H1 (cell line): Measurements from ENCODE around the gene CDKL5. TPM values are rescaled to one million over a fixed set of nuclear protein-coding genes. Genes with fewer than 3 reads are reported as not detected.

Experiments
- CTCF ChIA-PET: fragments of 300-600 bp; sonication (Branson Sonifier 250); formaldehyde crosslinking; loops from one replicate; lab custom pipeline; 2021; ENCODE audit not compliant: partially characterized antibody; lab: Charles Lee
- POLR2A ChIA-PET: fragments of 300-600 bp; sonication (Branson Sonifier 250); formaldehyde crosslinking; loops from one replicate; lab custom pipeline; 2021; ENCODE audit warnings: inconsistent platforms; ENCODE audit not compliant: partially characterized antibody; lab: Charles Lee
- DNase-seq, 2 experiments: peaks; one replicate each; pipeline versions ENCODE4 v3.0.0 to v3.0.0-alpha.2; 2010 to 2022; ENCODE audit warnings: low spot score in 2 of 2, low read depth in 1 of 2, mixed read lengths in 1 of 2
- FAIRE-seq: peaks from 2 replicates; lab custom pipeline; 2011; peaks lifted over from hg19 to GRCh38; lab: Jason Lieb, UNC
- H2AFZ ChIP-seq: 2 replicates; pipeline ENCODE4 v1.8.1; 2012; ENCODE audit warnings: low read length, inconsistent platforms
- H2AK5ac ChIP-seq: 2 replicates; pipeline ENCODE4 v1.6.1; 2013; ENCODE audit warnings: low read depth, low read length
- H2BK120ac ChIP-seq: replicated peaks from 2 replicates; pipeline ENCODE3; 2013; ENCODE audit warnings: low read depth, low read length, inconsistent platforms
- H2BK12ac ChIP-seq: 2 replicates; pipeline ENCODE4 v1.6.1; 2013; ENCODE audit warnings: low read depth, low read length
- H2BK15ac ChIP-seq: 2 replicates; pipeline ENCODE4 v1.6.1; 2013; ENCODE audit warnings: low read length
- H2BK20ac ChIP-seq: 2 replicates; pipeline ENCODE4 v1.6.1; 2013; ENCODE audit warnings: low read length
- H2BK5ac ChIP-seq: 2 replicates; pipeline ENCODE4 v1.6.1; 2013; ENCODE audit warnings: low read depth, low read length
- H3K14ac ChIP-seq: 2 replicates; pipeline ENCODE4 v1.6.1; 2013; ENCODE audit warnings: inconsistent platforms; ENCODE audit not compliant: insufficient read length
- H3K18ac ChIP-seq: 2 replicates; pipeline ENCODE4 v1.6.1; 2013; ENCODE audit warnings: low read length; ENCODE audit errors: extremely low read depth
- H3K23ac ChIP-seq: 2 replicates; pipeline ENCODE4 v1.6.1; 2013; ENCODE audit warnings: inconsistent platforms; ENCODE audit not compliant: insufficient read length
- H3K23me2 ChIP-seq: 2 replicates; pipeline ENCODE4 v1.6.1; 2013; ENCODE audit warnings: low read depth, low read length
- H3K27ac ChIP-seq: 2 replicates; pipeline ENCODE4 v1.6.1; 2011; ENCODE audit warnings: low read depth, low read length, inconsistent platforms
- H3K27me3 ChIP-seq, 4 experiments: replicated peaks in 1 of 4; 1 replicate in 1 of 4; 2 replicates in 3 of 4; pipeline versions ENCODE4 v1.6.1 to v1.8.1; 2011 to 2013; ENCODE audit warnings: low read length in 3 of 4, mild to moderate bottlenecking in 3 of 4, inconsistent platforms in 2 of 4, mixed read lengths in 2 of 4, moderate library complexity in 1 of 4; ENCODE audit not compliant: control insufficient read depth in 3 of 4, insufficient read depth in 3 of 4; ENCODE audit errors: extremely low read depth in 1 of 4
- H3K36me3 ChIP-seq, 4 experiments: 2 replicates each; pipeline versions ENCODE4 v1.6.1 to v1.8.1; 2011 to 2013; ENCODE audit warnings: mild to moderate bottlenecking in 4 of 4, low read length in 3 of 4, moderate library complexity in 2 of 4, control low read depth in 1 of 4, inconsistent platforms in 1 of 4; ENCODE audit not compliant: insufficient read depth in 4 of 4, control insufficient read depth in 2 of 4
- H3K4ac ChIP-seq: replicated peaks from 2 replicates; pipeline ENCODE3; 2013; ENCODE audit warnings: low read length, low read depth, mixed read lengths, inconsistent platforms; ENCODE audit not compliant: insufficient read length
- H3K4me1 ChIP-seq, 4 experiments: replicated peaks in 1 of 4; 1 replicate in 1 of 4; 2 replicates in 3 of 4; pipeline versions ENCODE4 v1.6.1 to v1.8.1; 2011 to 2013; ENCODE audit warnings: low read length in 3 of 4, inconsistent platforms in 2 of 4, mixed read lengths in 1 of 4; ENCODE audit not compliant: insufficient read depth in 4 of 4, control insufficient read depth in 3 of 4
- H3K4me2 ChIP-seq, 2 experiments: 2 replicates each; pipeline versions ENCODE4 v1.6.1 to v1.8.1; 2011 to 2013; ENCODE audit warnings: low read depth in 2 of 2, low read length in 2 of 2, control low read depth in 1 of 2, inconsistent platforms in 1 of 2, mild to moderate bottlenecking in 1 of 2; ENCODE audit not compliant: insufficient read depth in 1 of 2
- H3K4me3 ChIP-seq, 4 experiments: fragments of 200-600, 300-600 bp in 1 of 4; sonication (generic), shearing (Covaris generic), sonication (Bioruptor Twin) in 1 of 4; 2 replicates each; pipeline versions ENCODE4 v1.5.1 to v1.8.1; 2011 to 2016; ENCODE audit warnings: low read length in 4 of 4, low read depth in 3 of 4, control low read depth in 2 of 4, inconsistent platforms in 2 of 4, mild to moderate bottlenecking in 2 of 4, mixed read lengths in 1 of 4, moderate library complexity in 1 of 4; ENCODE audit not compliant: insufficient read depth in 2 of 4; ENCODE audit errors: extremely low read depth in 1 of 4
- H3K56ac ChIP-seq: replicated peaks from 2 replicates; pipeline ENCODE3; 2013; ENCODE audit warnings: low read depth, mild to moderate bottlenecking, mixed read lengths, low read length, inconsistent platforms; ENCODE audit not compliant: insufficient read length
- H3K79me1 ChIP-seq: 2 replicates; pipeline ENCODE4 v1.6.1; 2013; ENCODE audit warnings: low read depth, low read length, control low read depth
- H3K79me2 ChIP-seq, 2 experiments: 2 replicates each; pipeline versions ENCODE4 v1.6.1 to v1.8.1; 2012 to 2013; ENCODE audit warnings: low read length in 2 of 2, mild to moderate bottlenecking in 2 of 2, inconsistent platforms in 1 of 2; ENCODE audit not compliant: insufficient read depth in 2 of 2, control insufficient read depth in 1 of 2
- H3K9ac ChIP-seq, 4 experiments: replicated peaks in 1 of 4; 1 replicate in 1 of 4; 2 replicates in 3 of 4; pipeline versions ENCODE4 v1.6.1 to v1.8.1; 2011 to 2013; ENCODE audit warnings: low read depth in 3 of 4, low read length in 3 of 4, control low read depth in 2 of 4, mild to moderate bottlenecking in 2 of 4, moderate library complexity in 2 of 4, inconsistent platforms in 1 of 4; ENCODE audit errors: extremely low read depth in 1 of 4
- H3K9me3 ChIP-seq, 2 experiments: 2 replicates each; pipeline versions ENCODE4 v1.6.1 to v1.8.1; 2012 to 2013; ENCODE audit warnings: mild to moderate bottlenecking in 2 of 2, moderate library complexity in 2 of 2, control low read depth in 1 of 2, inconsistent platforms in 1 of 2, low read depth in 1 of 2, low read length in 1 of 2, mixed read lengths in 1 of 2; ENCODE audit not compliant: insufficient read depth in 2 of 2
- H4K20me1 ChIP-seq, 2 experiments: replicated peaks in 1 of 2; 2 replicates each; pipeline versions ENCODE3 to v1.8.1; 2011 to 2013; ENCODE audit warnings: inconsistent platforms in 2 of 2, low read length in 2 of 2, mild to moderate bottlenecking in 1 of 2; ENCODE audit not compliant: insufficient read depth in 2 of 2, control insufficient read depth in 1 of 2
- H4K5ac ChIP-seq: 2 replicates; pipeline ENCODE4 v1.6.1; 2013; ENCODE audit warnings: low read length, low read depth, mixed read lengths, inconsistent platforms; ENCODE audit not compliant: insufficient read length
- H4K8ac ChIP-seq: 2 replicates; pipeline ENCODE4 v1.8.0; 2013; ENCODE audit warnings: mild to moderate bottlenecking, moderate library complexity, low read length, inconsistent platforms; ENCODE audit not compliant: insufficient read depth; ENCODE audit errors: extremely low read depth
- H4K91ac ChIP-seq: replicated peaks from 2 replicates; pipeline ENCODE3; 2013; ENCODE audit warnings: low read length, mixed read lengths, inconsistent platforms; ENCODE audit not compliant: insufficient read length
- polyA plus RNA-seq, 7 experiments: library from polyadenylated mRNA; depleted of rRNA in 3 of 7; stranded (reverse) in 5 of 7; unstranded in 2 of 7; fragments of >200 nt in 5 of 7; fragments of 200-250 nt in 2 of 7; gene quantifications; 1 replicate in 5 of 7; 2 replicates in 1 of 7; 4 replicates in 1 of 7; pipeline versions ENCODE4 v1.2.1 to v1.2.3, GENCODE V29; 2011 to 2013; ENCODE audit warnings: missing spikeins in 2 of 7, mixed read lengths in 2 of 7
- total RNA-seq: library from RNA; stranded (reverse); fragmentation: NEBNext Ultra II Directional; extraction: Animal tissue kit (Norgen Biotek cat#: 25700); gene quantifications from 2 replicates; pipeline ENCODE4 v1.2.1, GENCODE V29; 2021
- TF ChIP-seq, protein P1 (sequence below): fragments of 300-600 bp; sonication (generic); IDR thresholded peaks from 2 replicates; pipeline ENCODE4 v1.7.1; 2012; ENCODE audit warnings: low read length, moderate library complexity, mild to moderate bottlenecking, inconsistent platforms; ENCODE audit not compliant: insufficient replicate concordance

The CDKL5 gene
- total and polyA plus RNA-seq, 2 of the 8 experiments (the other 6 are each of a cell fraction or from before 2014, with no cell fraction given): 5.5 to 15.6 TPM

DNA sequence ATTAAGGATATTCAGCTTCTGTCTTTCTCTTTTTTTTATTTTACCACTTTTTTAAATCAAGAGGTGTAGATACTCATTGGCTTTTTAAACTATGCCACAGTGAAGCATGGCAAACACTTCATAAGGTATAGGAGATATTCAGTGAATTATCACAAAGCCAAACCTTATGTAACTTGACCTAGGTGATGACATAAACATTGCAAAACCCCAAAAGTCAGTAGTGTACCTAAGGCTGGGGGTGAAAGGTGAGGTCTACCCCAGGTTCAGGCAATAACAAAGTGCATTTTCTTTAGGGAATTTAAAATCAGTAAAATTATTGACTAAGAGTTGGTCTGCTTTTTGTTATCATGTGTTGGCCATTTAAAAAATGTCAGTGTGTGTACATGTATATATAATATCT lies 39.1 kb downstream of the CDKL5 start:
- Histone ChIP-seq H2BK20ac (no peak overlapping the region), H3K4me1 (peaks cover 0 to 3% (median 0%) of the 10 kb centered on the region in 4 experiments; a peak in 1 of 7 replicates), H3K56ac (no peak overlapping the region), H3K4me2 (no peak overlapping the region), H3K4me3 (no peak overlapping the region), H2BK15ac (no peak overlapping the region), H3K23ac (no peak overlapping the region), H2AK5ac (no peak overlapping the region), H2BK120ac (no peak overlapping the region), H4K8ac (no peak overlapping the region), H4K91ac (no peak overlapping the region), H3K9me3 (no peaks in the 10 kb centered on the region), H3K4ac (no peak overlapping the region), H3K27me3 (no peaks in the 10 kb centered on the region), H2AFZ (no peak overlapping the region), H3K27ac (no peak overlapping the region), H2BK12ac (no peak overlapping the region), H3K14ac (no peak overlapping the region), H3K23me2 (no peaks in the 10 kb centered on the region), H3K18ac (no peak overlapping the region), H3K79me1 (no peaks in the 10 kb centered on the region), H2BK5ac (no peak overlapping the region), H4K5ac (no peak overlapping the region), H3K36me3 (no peaks in the 10 kb centered on the region), H3K9ac (no peak overlapping the region), H4K20me1 (peaks cover 0 to 2% of the 10 kb centered on the region in 2 experiments), H3K79me2 (peaks cover 0 to 41% of the 10 kb centered on the region in 2 experiments; a peak in 2 of 4 replicates)
- DNase-seq (no peak), FAIRE-seq (no peak)
- ChIA-PET CTCF (no interaction called here), POLR2A (no interaction called here)
- TF ChIP-seq, protein P1, sequence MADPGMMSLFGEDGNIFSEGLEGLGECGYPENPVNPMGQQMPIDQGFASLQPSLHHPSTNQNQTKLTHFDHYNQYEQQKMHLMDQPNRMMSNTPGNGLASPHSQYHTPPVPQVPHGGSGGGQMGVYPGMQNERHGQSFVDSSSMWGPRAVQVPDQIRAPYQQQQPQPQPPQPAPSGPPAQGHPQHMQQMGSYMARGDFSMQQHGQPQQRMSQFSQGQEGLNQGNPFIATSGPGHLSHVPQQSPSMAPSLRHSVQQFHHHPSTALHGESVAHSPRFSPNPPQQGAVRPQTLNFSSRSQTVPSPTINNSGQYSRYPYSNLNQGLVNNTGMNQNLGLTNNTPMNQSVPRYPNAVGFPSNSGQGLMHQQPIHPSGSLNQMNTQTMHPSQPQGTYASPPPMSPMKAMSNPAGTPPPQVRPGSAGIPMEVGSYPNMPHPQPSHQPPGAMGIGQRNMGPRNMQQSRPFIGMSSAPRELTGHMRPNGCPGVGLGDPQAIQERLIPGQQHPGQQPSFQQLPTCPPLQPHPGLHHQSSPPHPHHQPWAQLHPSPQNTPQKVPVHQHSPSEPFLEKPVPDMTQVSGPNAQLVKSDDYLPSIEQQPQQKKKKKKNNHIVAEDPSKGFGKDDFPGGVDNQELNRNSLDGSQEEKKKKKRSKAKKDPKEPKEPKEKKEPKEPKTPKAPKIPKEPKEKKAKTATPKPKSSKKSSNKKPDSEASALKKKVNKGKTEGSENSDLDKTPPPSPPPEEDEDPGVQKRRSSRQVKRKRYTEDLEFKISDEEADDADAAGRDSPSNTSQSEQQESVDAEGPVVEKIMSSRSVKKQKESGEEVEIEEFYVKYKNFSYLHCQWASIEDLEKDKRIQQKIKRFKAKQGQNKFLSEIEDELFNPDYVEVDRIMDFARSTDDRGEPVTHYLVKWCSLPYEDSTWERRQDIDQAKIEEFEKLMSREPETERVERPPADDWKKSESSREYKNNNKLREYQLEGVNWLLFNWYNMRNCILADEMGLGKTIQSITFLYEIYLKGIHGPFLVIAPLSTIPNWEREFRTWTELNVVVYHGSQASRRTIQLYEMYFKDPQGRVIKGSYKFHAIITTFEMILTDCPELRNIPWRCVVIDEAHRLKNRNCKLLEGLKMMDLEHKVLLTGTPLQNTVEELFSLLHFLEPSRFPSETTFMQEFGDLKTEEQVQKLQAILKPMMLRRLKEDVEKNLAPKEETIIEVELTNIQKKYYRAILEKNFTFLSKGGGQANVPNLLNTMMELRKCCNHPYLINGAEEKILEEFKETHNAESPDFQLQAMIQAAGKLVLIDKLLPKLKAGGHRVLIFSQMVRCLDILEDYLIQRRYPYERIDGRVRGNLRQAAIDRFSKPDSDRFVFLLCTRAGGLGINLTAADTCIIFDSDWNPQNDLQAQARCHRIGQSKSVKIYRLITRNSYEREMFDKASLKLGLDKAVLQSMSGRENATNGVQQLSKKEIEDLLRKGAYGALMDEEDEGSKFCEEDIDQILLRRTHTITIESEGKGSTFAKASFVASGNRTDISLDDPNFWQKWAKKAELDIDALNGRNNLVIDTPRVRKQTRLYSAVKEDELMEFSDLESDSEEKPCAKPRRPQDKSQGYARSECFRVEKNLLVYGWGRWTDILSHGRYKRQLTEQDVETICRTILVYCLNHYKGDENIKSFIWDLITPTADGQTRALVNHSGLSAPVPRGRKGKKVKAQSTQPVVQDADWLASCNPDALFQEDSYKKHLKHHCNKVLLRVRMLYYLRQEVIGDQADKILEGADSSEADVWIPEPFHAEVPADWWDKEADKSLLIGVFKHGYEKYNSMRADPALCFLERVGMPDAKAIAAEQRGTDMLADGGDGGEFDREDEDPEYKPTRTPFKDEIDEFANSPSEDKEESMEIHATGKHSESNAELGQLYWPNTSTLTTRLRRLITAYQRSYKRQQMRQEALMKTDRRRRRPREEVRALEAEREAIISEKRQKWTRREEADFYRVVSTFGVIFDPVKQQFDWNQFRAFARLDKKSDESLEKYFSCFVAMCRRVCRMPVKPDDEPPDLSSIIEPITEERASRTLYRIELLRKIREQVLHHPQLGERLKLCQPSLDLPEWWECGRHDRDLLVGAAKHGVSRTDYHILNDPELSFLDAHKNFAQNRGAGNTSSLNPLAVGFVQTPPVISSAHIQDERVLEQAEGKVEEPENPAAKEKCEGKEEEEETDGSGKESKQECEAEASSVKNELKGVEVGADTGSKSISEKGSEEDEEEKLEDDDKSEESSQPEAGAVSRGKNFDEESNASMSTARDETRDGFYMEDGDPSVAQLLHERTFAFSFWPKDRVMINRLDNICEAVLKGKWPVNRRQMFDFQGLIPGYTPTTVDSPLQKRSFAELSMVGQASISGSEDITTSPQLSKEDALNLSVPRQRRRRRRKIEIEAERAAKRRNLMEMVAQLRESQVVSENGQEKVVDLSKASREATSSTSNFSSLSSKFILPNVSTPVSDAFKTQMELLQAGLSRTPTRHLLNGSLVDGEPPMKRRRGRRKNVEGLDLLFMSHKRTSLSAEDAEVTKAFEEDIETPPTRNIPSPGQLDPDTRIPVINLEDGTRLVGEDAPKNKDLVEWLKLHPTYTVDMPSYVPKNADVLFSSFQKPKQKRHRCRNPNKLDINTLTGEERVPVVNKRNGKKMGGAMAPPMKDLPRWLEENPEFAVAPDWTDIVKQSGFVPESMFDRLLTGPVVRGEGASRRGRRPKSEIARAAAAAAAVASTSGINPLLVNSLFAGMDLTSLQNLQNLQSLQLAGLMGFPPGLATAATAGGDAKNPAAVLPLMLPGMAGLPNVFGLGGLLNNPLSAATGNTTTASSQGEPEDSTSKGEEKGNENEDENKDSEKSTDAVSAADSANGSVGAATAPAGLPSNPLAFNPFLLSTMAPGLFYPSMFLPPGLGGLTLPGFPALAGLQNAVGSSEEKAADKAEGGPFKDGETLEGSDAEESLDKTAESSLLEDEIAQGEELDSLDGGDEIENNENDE: no peak
